IPS-NIHi7 (cell line): Measurements from ENCODE around the gene CTRB2.
A peak's percentile ranks its signal among the peaks of the same experiment; 100 is the strongest.

Source experiments
- DNase-seq: peaks from one replicate; pipeline ENCODE4 v3.0.0; 2012; ENCODE audit warnings: mixed read lengths; ENCODE audit errors: extremely low spot score

The CTRB2 gene

GRCh38 chr16:75206749-75207451, at the start of gene CTRB2:
TSS of gene CTRB2 (minus strand) at chr16:75207161. CDS start at chr16:75207141, 20 bp downstream.
- peak; percentile 10 for DNase-seq

- no peak for DNase-seq
Measured at GRCh38 chr16:75256059-75256571, 49.2 kb upstream of the CTRB2 start.

- DNase-seq, result no peak
Measured at GRCh38 chr16:75254359-75254837, 47.4 kb upstream of the CTRB2 start.

GRCh38 chr16:75252946-75253911, 46.3 kb upstream of the CTRB2 start:
- DNase-seq, result peak; percentile 87

GRCh38 chr16:75252049-75252864, 45.3 kb upstream of the CTRB2 start:
- no peak for DNase-seq

GRCh38 chr16:75251280-75252048, 44.5 kb upstream of the CTRB2 start, which contains the start of gene BCAR1:
TSS of gene BCAR1 (minus strand) at chr16:75251624. CDS start at chr16:75251482, 142 bp downstream.
- DNase-seq, result peak; percentile 92

GRCh38 chr16:75250809-75251279, 43.9 kb upstream of the CTRB2 start:
- no peak for DNase-seq

- no peak for DNase-seq
Measured at GRCh38 chr16:75250089-75250808, 43.3 kb upstream of the CTRB2 start.

- no peak for DNase-seq
Measured at GRCh38 chr16:75249441-75249840, 42.5 kb upstream of the CTRB2 start.

GRCh38 chr16:75248536-75249380, 41.8 kb upstream of the CTRB2 start:
- DNase-seq, result no peak

- DNase-seq, result no peak
Measured at GRCh38 chr16:75248142-75248535, 41.2 kb upstream of the CTRB2 start.

- DNase-seq, result no peak
Measured at GRCh38 chr16:75247249-75247648, 40.3 kb upstream of the CTRB2 start.

- DNase-seq, result no peak
Measured at GRCh38 chr16:75246504-75247205, 39.7 kb upstream of the CTRB2 start.

GRCh38 chr16:75244844-75245758, 38.1 kb upstream of the CTRB2 start:
- peak; percentile 81 for DNase-seq

GRCh38 chr16:75244225-75244809, 37.4 kb upstream of the CTRB2 start:
- DNase-seq, result no peak

- no peak for DNase-seq
Measured at GRCh38 chr16:75243667-75244224, 36.8 kb upstream of the CTRB2 start.
